GM18511 (cell line): ENCODE measurements around the gene MCRS1.
"Not testable (repeated sequence)": the region's sequence is repeated elsewhere in the genome, so short reads cannot be mapped to it uniquely, and the experiment has no call there.

ENCODE experiments used
- ATAC-seq: cut with Tn5 transposase; IDR thresholded peaks from one replicate; pipeline ENCODE4 v1.9.1; 2021; ENCODE audit warnings: mild to moderate bottlenecking, moderate library complexity; ENCODE audit not compliant: unreplicated experiment

Gene MCRS1

GRCh38 chr12:49542592-49543160, 25.3 kb downstream of the MCRS1 start:
- no peak for ATAC-seq

- ATAC-seq = no peak
Observed at GRCh38 chr12:49541911-49542505, 25.9 kb downstream of the MCRS1 start.

GRCh38 chr12:49541140-49541861, 26.6 kb downstream of the MCRS1 start:
- no peak for ATAC-seq

- no peak for ATAC-seq
Observed at GRCh38 chr12:49540229-49541139, 27.5 kb downstream of the MCRS1 start.

GRCh38 chr12:49539406-49540228, 28.3 kb downstream of the MCRS1 start:
- no peak for ATAC-seq

GRCh38 chr12:49538510-49539403, 29.2 kb downstream of the MCRS1 start, which contains the start of gene KCNH3:
TSS of gene KCNH3 (plus strand) at chr12:49539030. CDS start at chr12:49539417, 387 bp downstream.
- ATAC-seq = peak; percentile 70

DNA sequence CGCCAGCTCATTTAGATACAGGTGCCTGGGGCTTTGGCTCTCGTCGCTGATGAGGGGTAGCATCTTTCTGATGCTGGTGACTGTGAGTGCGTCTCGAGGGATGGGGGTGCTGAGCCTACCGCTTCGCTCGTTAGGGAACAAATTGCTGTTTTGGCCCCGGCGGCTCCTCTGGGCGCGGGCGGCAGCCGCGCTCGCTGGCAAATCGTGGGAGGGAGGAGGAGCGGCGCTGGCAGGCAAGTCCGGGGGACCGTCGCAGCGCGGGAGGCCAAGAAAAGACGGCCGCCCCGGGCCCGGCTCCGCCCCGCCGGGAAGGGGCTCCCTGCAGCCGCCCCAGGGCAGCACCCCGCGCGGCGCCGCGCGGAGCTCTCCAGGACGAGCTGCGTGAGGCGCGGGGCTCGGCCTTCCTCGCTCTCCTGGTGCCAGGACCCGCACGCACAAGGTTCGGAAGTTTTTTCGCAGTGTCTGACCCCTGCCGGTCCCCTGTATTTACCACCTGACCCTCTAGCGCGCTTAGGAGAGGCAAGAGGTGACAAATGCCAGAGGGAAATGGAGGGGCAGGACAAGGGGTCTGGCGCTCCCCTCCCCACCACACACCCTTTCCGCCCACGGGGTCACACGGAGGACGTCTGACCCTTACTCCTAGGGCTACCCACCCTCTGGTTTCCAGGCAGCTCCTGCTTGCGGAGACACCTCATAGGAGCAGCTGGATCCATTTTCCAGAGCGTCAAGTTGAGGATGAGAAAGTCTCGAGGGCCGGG, 30.0 kb downstream of the MCRS1 start:
- ATAC-seq = no peak

- no peak for ATAC-seq
Observed at GRCh38 chr12:49537231-49537751, 30.7 kb downstream of the MCRS1 start.

- ATAC-seq = no peak
Observed at GRCh38 chr12:49536526-49537071, 31.3 kb downstream of the MCRS1 start.

DNA sequence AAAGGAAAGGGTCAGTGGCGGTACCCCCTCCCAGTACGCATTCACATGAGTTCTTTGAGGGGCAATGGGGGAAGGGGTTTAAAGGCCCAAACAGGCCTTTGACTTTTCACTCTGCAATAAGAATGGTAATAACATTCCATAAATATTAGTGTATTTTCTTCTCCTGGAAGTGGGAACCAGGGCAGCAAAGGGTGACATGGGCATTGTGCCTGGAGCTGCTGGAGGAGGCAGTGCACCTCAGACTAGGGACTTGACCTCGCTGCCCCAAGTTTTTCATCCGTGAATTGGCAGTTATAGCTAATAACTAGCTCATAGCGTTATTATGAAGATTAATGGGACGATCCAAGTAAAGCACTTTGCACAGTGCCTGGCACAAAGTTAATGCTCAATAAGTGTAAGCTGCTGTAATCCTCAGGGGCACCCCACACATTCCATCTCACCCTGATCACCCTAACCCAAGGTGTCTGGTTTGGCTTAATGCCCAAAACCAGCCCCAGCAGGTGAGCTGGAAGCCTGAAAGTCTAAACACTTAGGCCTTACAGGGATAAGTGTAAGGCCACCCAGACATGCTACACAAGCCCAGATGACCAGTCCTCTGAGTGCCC, 31.9 kb downstream of the MCRS1 start:
- no peak for ATAC-seq

GRCh38 chr12:49534731-49535278, 33.1 kb downstream of the MCRS1 start:
- ATAC-seq = no peak

DNA sequence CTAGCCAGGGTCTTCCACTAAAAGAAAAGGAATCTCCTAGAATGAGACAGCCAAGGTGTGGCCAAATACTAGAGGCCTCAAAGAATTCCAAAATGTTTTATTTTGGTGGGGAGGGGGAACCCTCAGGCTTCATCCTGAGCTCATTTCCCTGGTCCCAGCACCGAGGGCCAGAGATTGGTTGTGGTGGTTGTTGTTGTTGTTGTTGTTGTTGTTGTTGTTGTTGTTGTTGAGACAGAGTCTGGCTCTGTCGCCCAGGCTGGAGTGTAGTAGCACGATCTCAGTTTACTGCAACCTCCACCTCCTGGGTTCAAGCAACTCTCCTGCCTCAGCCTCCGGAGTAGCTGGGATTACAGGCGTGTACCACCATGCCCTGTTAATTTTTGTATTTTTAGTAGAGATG, 33.8 kb downstream of the MCRS1 start:
- ATAC-seq = not testable (repeated sequence)

DNA sequence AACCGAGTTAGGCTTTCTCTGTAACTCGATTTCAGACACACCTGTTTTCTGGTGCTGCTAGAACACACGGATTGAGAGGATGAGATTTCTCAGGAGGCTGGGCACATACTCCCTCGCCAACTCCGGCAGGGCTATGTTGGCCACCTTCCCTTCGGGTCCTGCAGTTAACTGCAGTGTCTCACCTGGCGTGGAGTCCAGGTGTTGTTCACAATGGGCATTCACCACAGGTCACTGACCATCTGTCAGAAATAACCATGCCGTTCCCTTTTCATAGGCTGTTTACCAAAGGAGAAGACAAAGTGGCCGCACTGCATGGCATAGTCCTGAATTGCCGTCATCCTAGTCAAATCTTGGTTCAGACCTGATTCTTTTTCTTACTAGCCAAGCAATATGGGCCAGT, 34.6 kb downstream of the MCRS1 start:
- ATAC-seq = no peak

DNA sequence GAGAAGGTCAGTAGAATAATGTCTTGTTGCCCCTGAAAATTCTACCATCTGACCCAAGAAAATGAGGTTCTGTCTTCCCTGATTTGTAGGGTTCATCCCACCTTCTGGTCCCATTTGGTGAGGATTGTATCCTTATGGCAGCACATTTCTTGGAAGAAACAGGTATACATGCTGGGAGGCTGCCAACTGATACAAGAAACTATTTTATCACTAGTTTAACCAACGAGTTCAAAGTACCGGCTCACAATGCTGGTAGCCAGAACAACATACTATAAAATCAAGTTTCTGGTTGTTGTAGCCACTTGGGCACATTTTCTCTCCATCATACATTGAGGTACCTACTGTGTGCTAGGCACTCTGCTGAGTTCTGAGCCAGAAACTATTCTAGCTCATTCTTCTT, 36.2 kb downstream of the MCRS1 start:
- no peak for ATAC-seq

GRCh38 chr12:49529414-49529813, 38.5 kb downstream of the MCRS1 start:
- ATAC-seq = no peak

DNA sequence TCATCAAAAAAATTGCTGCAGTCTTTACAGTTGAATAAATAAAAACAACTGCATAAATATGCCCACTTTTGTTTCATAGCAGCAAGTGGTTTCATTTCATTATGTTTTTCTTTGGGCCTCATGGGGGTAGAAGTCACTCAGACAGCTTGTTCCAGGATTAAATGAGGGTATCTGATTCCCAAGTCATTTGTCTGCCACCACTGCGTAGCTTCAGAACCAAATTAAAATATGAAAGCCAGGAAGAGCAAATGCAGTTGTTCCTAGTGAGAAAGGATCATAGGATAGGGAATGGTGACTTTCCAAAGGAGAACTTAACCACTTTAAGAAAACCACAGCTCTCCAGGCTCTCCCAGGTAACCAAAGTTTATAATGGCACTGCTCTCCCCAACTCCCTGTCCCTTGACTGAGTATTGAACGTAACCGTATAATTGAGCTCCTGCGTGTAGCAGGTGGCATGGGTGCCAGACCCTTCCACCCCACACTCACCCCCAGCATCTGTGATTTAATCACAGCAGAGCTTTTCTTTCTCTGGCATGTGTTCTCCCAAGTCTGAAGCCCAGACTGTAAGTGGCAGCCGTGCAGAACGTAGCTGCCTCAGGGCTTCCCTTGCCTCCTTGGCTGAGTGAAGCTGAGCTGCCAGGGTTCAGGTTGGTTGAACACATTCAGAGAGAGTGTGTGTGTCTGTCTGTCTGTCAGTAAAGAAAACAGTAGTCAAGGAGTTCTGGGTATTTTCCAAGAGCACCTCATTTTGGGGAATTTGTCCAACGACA, 40.4 kb downstream of the MCRS1 start:
- no peak for ATAC-seq

DNA sequence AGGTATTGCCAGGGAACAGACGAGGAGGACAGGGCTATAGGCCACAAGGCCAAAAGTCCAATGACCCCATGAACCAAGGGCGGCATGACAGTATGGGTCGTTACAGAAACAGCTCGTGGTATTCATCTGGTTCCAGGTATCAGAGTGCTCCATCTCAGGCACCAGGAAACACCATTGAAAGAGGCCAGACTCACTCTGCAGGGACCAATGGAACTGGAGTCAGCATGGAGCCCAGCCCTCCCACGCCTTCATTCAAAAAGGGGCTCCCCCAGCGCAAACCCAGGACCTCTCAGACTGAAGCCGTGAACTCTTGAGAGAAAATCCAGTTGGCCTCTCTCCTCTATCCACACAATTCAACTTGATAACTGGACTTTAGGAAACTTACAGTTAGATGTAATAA, 42.0 kb downstream of the MCRS1 start:
- ATAC-seq = no peak
